GM12878 (cell line): Measurements from ENCODE around the gene RBM44. TPM values are rescaled to one million over a fixed set of nuclear protein-coding genes. Genes with fewer than 3 reads are reported as not detected.

Source experiments
- BRCA1 ChIP-seq: IDR thresholded peaks from 2 replicates; pipeline ENCODE4 v1.6.1; 2011; ENCODE audit warnings: low read depth, low read length, improper control_type of control experiment
- E2F4 ChIP-seq: IDR thresholded peaks from 2 replicates; pipeline ENCODE4 v1.6.1; 2012; ENCODE audit warnings: low read depth, low read length, improper control_type of control experiment
- IRF4 ChIP-seq: IDR thresholded peaks from 2 replicates; pipeline ENCODE4 v1.6.1; 2011; ENCODE audit warnings: low read depth, low read length
- NR2C1 ChIP-seq: fragments of 450-650 bp; IDR thresholded peaks from 2 replicates; pipeline ENCODE4 v1.6.1; 2017; ENCODE audit warnings: antibody characterized with exemption, mild to moderate bottlenecking, moderate library complexity
- POU2F2 ChIP-seq: IDR thresholded peaks from 3 replicates; pipeline ENCODE4 v1.6.1; 2011; ENCODE audit warnings: low read depth, mild to moderate bottlenecking, low read length, borderline replicate concordance
- RB1 ChIP-seq: fragments of 450-650 bp; formaldehyde crosslinking; IDR thresholded peaks from 2 replicates; pipeline ENCODE4 v1.6.1; 2017; ENCODE audit warnings: mild to moderate bottlenecking, borderline replicate concordance
- REST ChIP-seq: IDR thresholded peaks from 2 replicates; pipeline ENCODE4 v1.6.1; 2012; ENCODE audit warnings: mild to moderate bottlenecking, low read depth, low read length
- SUPT20H ChIP-seq: IDR thresholded peaks from 2 replicates; pipeline ENCODE4 v1.6.1; 2011; ENCODE audit warnings: low read depth, mild to moderate bottlenecking, low read length, moderate library complexity, borderline replicate concordance; ENCODE audit not compliant: control insufficient read depth
- ZNF274 ChIP-seq: IDR thresholded peaks from one replicate; pipeline ENCODE4 v1.8.0; 2011; ENCODE audit not compliant: insufficient read length, insufficient read depth
- ZNF622 ChIP-seq: fragments of 450-650 bp; IDR thresholded peaks from 2 replicates; pipeline ENCODE4 v1.6.1; 2017; ENCODE audit warnings: mild to moderate bottlenecking, inconsistent platforms
- ZSCAN29 ChIP-seq: fragments of 450-650 bp; IDR thresholded peaks from 2 replicates; pipeline ENCODE4 v1.6.1; 2017; ENCODE audit warnings: mild to moderate bottlenecking, moderate library complexity
- ZZZ3 ChIP-seq: IDR thresholded peaks from 2 replicates; pipeline ENCODE4 v1.6.1; 2011; ENCODE audit warnings: low read depth; ENCODE audit not compliant: control insufficient read depth, insufficient read length
- polyA plus RNA-seq, 11 experiments: library from polyadenylated mRNA; depleted of rRNA in 4 of 11; unstranded in 6 of 11; stranded (reverse) in 5 of 11; fragments of >200 nt; fragmentation: Nextera tagmentation in 4 of 11; fragmentation: Illumina TruSeq in 1 of 11; extraction: Ambion mirVana in 4 of 11; extraction: Trizol in 1 of 11; gene quantifications; 1 replicate in 1 of 11; 2 replicates in 10 of 11; pipeline versions ENCODE4 v1.2.1 to v1.2.3, GENCODE V29; 2011 to 2016; ENCODE audit warnings: inconsistent platforms in 2 of 11, missing spikeins in 2 of 11, low read depth in 1 of 11
- total RNA-seq, 4 experiments: library from RNA; depleted of rRNA in 3 of 4; stranded (reverse); fragments of >200 nt in 3 of 4; fragmentation: Illumina TruSeq in 1 of 4; extraction: Trizol in 1 of 4; gene quantifications; 2 replicates each; pipeline versions ENCODE4 v1.2.1 to v1.2.3, GENCODE V29; 2013 to 2021

The RBM44 gene
- total and polyA plus RNA-seq, 10 of the 15 experiments (the other 5 are each of a cell fraction or from before 2014, with no cell fraction given) = 0.14 to 1.4 (median 0.62) TPM; not detected in 1

- no peak for TF ChIP-seq BRCA1
- TF ChIP-seq ZNF622 = no peak
- TF ChIP-seq NR2C1 = no peak
- no peak for TF ChIP-seq SUPT20H
- TF ChIP-seq RB1 = no peak
- no peak for TF ChIP-seq ZZZ3
- TF ChIP-seq REST = no peak
- no peak for TF ChIP-seq POU2F2
- TF ChIP-seq ZNF274 = no peak
- TF ChIP-seq E2F4 = no peak
- no peak for TF ChIP-seq IRF4
- TF ChIP-seq ZSCAN29 = no peak
Measured at GRCh38 chr2:237833546-237833945, 35.0 kb downstream of the RBM44 start (continued).
